GM21737 (cell line): ENCODE data around the gene CDKN1A.

Experiments used
- ATAC-seq: cut with Tn5 transposase; IDR thresholded peaks from one replicate; pipeline ENCODE4 v1.9.1; 2021; ENCODE audit warnings: mild to moderate bottlenecking, moderate library complexity; ENCODE audit not compliant: unreplicated experiment

Gene CDKN1A

GRCh38 chr6:36655085-36655724 is 23.3 kb upstream of the CDKN1A start:
- ATAC-seq, result no peak

- no peak for ATAC-seq
Observed at GRCh38 chr6:36656441-36656840, 22.1 kb upstream of the CDKN1A start.

- ATAC-seq, result no peak
Observed at GRCh38 chr6:36657271-36657670, 21.2 kb upstream of the CDKN1A start.

- ATAC-seq, result no peak
Observed at GRCh38 chr6:36657942-36658544, 20.5 kb upstream of the CDKN1A start.

GRCh38 chr6:36659271-36659670 is 19.2 kb upstream of the CDKN1A start:
- ATAC-seq, result no peak

- no peak for ATAC-seq
Observed at GRCh38 chr6:36660771-36661471, 17.6 kb upstream of the CDKN1A start.

GRCh38 chr6:36662380-36662779 is 16.1 kb upstream of the CDKN1A start:
- ATAC-seq, result no peak

GRCh38 chr6:36662827-36663256 is 15.7 kb upstream of the CDKN1A start:
- no peak for ATAC-seq

GRCh38 chr6:36663504-36664446 is 14.7 kb upstream of the CDKN1A start:
- no peak for ATAC-seq

GRCh38 chr6:36665180-36665579 is 13.3 kb upstream of the CDKN1A start:
- no peak for ATAC-seq

GRCh38 chr6:36666287-36666686 is 12.2 kb upstream of the CDKN1A start:
- no peak for ATAC-seq

GRCh38 chr6:36666826-36667591 is 11.5 kb upstream of the CDKN1A start:
- ATAC-seq, result peak; percentile 60

GRCh38 chr6:36668591-36668990 is 9.9 kb upstream of the CDKN1A start:
- no peak for ATAC-seq

- no peak for ATAC-seq
Observed at GRCh38 chr6:36669002-36669401, 9.5 kb upstream of the CDKN1A start.

GRCh38 chr6:36670271-36670670 is 8.2 kb upstream of the CDKN1A start:
- no peak for ATAC-seq

- ATAC-seq, result no peak
Observed at GRCh38 chr6:36671687-36672375, 6.7 kb upstream of the CDKN1A start.

GRCh38 chr6:36673882-36674281 is 4.6 kb upstream of the CDKN1A start:
- ATAC-seq, result no peak

GRCh38 chr6:36674942-36675341 is 3.6 kb upstream of the CDKN1A start:
- no peak for ATAC-seq

GRCh38 chr6:36676141-36677058 is 2.1 kb upstream of the CDKN1A start:
- no peak for ATAC-seq
